HTERT RPE-1 (cell line): ENCODE data around the gene JUNB.

Experiments used
- in situ Hi-C: fragments of 300-500 bp; cut with MboI; formaldehyde crosslinking; loops from 4 replicates; pipeline ENCODE4 v1.14.3; 2020; ENCODE audit warnings: low sequenced_read_pairs

The JUNB gene

GRCh38 chr19:12791345-12792050 lies at the start of gene JUNB:
Gene JUNB (plus strand): TSS chr19:12791486. CDS start chr19:12791772, 286 bp downstream.
- in situ Hi-C loops = no loop called here

- in situ Hi-C loops = no loop called here
These were observed 46.0 kb upstream of the JUNB start for GRCh38 chr19:12745166-12745897.

GRCh38 chr19:12748489-12748888 lies 42.8 kb upstream of the JUNB start:
- in situ Hi-C loops = no loop called here

GRCh38 chr19:12749938-12750521 lies 41.3 kb upstream of the JUNB start:
- in situ Hi-C loops = no loop called here

GRCh38 chr19:12750851-12751250 lies 40.4 kb upstream of the JUNB start:
- in situ Hi-C loops = no loop called here

GRCh38 chr19:12751635-12752034 lies 39.7 kb upstream of the JUNB start, which contains the start of gene BEST2:
Gene BEST2 (plus strand): TSS chr19:12751791. CDS start chr19:12752593, 802 bp downstream.
- in situ Hi-C loops = no loop called here

GRCh38 chr19:12752056-12752781 lies 39.1 kb upstream of the JUNB start:
- in situ Hi-C loops = no loop called here

- in situ Hi-C loops = no loop called here
These were observed 36.7 kb upstream of the JUNB start for GRCh38 chr19:12754465-12755196.

- in situ Hi-C loops = no loop called here
These were observed 35.0 kb upstream of the JUNB start for GRCh38 chr19:12756150-12756883.

- in situ Hi-C loops = no loop called here
These were observed 33.6 kb upstream of the JUNB start for GRCh38 chr19:12757544-12758274.

- in situ Hi-C loops = no loop called here
These were observed 31.6 kb upstream of the JUNB start for GRCh38 chr19:12759686-12760085.

- in situ Hi-C loops = no loop called here
These were observed 28.2 kb upstream of the JUNB start for GRCh38 chr19:12763100-12763499.

GRCh38 chr19:12764698-12765097 lies 26.6 kb upstream of the JUNB start:
- in situ Hi-C loops = no loop called here

- in situ Hi-C loops = no loop called here
These were observed 25.2 kb upstream of the JUNB start for GRCh38 chr19:12766051-12766521.

- in situ Hi-C loops = no loop called here
These were observed 24.1 kb upstream of the JUNB start for GRCh38 chr19:12767150-12767549.

- in situ Hi-C loops = no loop called here
These were observed 23.6 kb upstream of the JUNB start for GRCh38 chr19:12767666-12768065.

- in situ Hi-C loops = no loop called here
These were observed 21.6 kb upstream of the JUNB start for GRCh38 chr19:12769689-12770088.

- in situ Hi-C loops = no loop called here
These were observed 20.4 kb upstream of the JUNB start for GRCh38 chr19:12770922-12771321.

GRCh38 chr19:12772323-12772722 lies 19.0 kb upstream of the JUNB start:
- in situ Hi-C loops = no loop called here
